H9 (cell line): ENCODE measurements around the gene DMRTB1. TPM values are rescaled to one million over a fixed set of nuclear protein-coding genes. Genes with fewer than 3 reads are reported as not detected.

Source experiments
- DNase-seq: peaks from one replicate; pipeline ENCODE4 v3.0.0-alpha.2; 2017
- H2AFZ ChIP-seq: one replicate; pipeline ENCODE4 v1.6.1; 2013; ENCODE audit warnings: mild to moderate bottlenecking, low read length, control low read depth, moderate library complexity
- H2AK5ac ChIP-seq: 2 replicates; pipeline ENCODE4 v1.6.1; 2013; ENCODE audit warnings: low read length, control low read depth, mixed read lengths; ENCODE audit not compliant: insufficient read length
- H2BK120ac ChIP-seq: one replicate; pipeline ENCODE4 v1.6.1; 2013; ENCODE audit warnings: low read depth, mild to moderate bottlenecking, low read length, control low read depth, inconsistent platforms; ENCODE audit not compliant: poor library complexity, severe bottlenecking
- H2BK12ac ChIP-seq: 2 replicates; pipeline ENCODE4 v1.6.1; 2013; ENCODE audit warnings: low read length, control low read depth, mixed read lengths, low read depth; ENCODE audit not compliant: insufficient read length
- H2BK15ac ChIP-seq: 2 replicates; pipeline ENCODE4 v1.6.1; 2013; ENCODE audit warnings: low read depth, low read length, control low read depth
- H2BK20ac ChIP-seq: one replicate; pipeline ENCODE4 v1.6.1; 2013; ENCODE audit warnings: low read depth, mild to moderate bottlenecking, low read length, control low read depth, inconsistent platforms; ENCODE audit not compliant: poor library complexity, severe bottlenecking
- H2BK5ac ChIP-seq: 2 replicates; pipeline ENCODE4 v1.6.1; 2013; ENCODE audit warnings: low read length, control low read depth, mixed read lengths; ENCODE audit not compliant: insufficient read length
- H3K14ac ChIP-seq: 2 replicates; pipeline ENCODE4 v1.6.1; 2013; ENCODE audit warnings: low read length, control low read depth; ENCODE audit not compliant: insufficient read depth
- H3K18ac ChIP-seq: 2 replicates; pipeline ENCODE4 v1.6.1; 2013; ENCODE audit warnings: low read depth, mild to moderate bottlenecking, mixed read lengths, low read length, control low read depth; ENCODE audit not compliant: insufficient read length
- H3K23ac ChIP-seq: 2 replicates; pipeline ENCODE4 v1.6.1; 2013; ENCODE audit warnings: low read length, control low read depth, mixed read lengths, low read depth; ENCODE audit not compliant: insufficient read length
- H3K23me2 ChIP-seq: 2 replicates; pipeline ENCODE4 v1.6.1; 2013; ENCODE audit warnings: low read depth, mild to moderate bottlenecking, mixed read lengths, low read length, control low read depth; ENCODE audit not compliant: insufficient read length, poor library complexity, severe bottlenecking
- H3K27ac ChIP-seq: 2 replicates; pipeline ENCODE4 v1.5.1; 2013; ENCODE audit warnings: low read length, control low read depth, mixed read lengths, low read depth; ENCODE audit not compliant: insufficient read length
- H3K27me3 ChIP-seq: 2 replicates; pipeline ENCODE4 v1.6.1; 2013; ENCODE audit warnings: low read length, control low read depth, inconsistent platforms; ENCODE audit not compliant: insufficient read depth
- H3K4ac ChIP-seq: 2 replicates; pipeline ENCODE4 v1.6.1; 2013; ENCODE audit warnings: low read depth, mild to moderate bottlenecking, control low read depth, inconsistent platforms, low read length, moderate library complexity
- H3K4me1 ChIP-seq: 2 replicates; pipeline ENCODE4 v1.6.1; 2013; ENCODE audit warnings: low read length, control low read depth, inconsistent platforms; ENCODE audit not compliant: insufficient read depth
- H3K4me2 ChIP-seq: 2 replicates; pipeline ENCODE4 v1.6.1; 2013; ENCODE audit warnings: low read length, control low read depth, mixed read lengths; ENCODE audit not compliant: insufficient read length, insufficient read depth
- H3K56ac ChIP-seq: 2 replicates; pipeline ENCODE4 v1.6.1; 2013; ENCODE audit warnings: low read depth, mild to moderate bottlenecking, mixed read lengths, low read length, control low read depth; ENCODE audit not compliant: insufficient read length
- H3K79me1 ChIP-seq: 2 replicates; pipeline ENCODE4 v1.6.1; 2013; ENCODE audit warnings: low read depth, mild to moderate bottlenecking, moderate library complexity, low read length, control low read depth, inconsistent platforms; ENCODE audit not compliant: insufficient read depth, poor library complexity, severe bottlenecking
- H3K79me2 ChIP-seq: 2 replicates; pipeline ENCODE4 v1.6.1; 2013; ENCODE audit warnings: low read length, control low read depth, inconsistent platforms; ENCODE audit not compliant: insufficient read depth
- H3K9ac ChIP-seq: 2 replicates; pipeline ENCODE4 v1.6.1; 2013; ENCODE audit warnings: low read length, control low read depth, mixed read lengths; ENCODE audit not compliant: insufficient read length; ENCODE audit errors: extremely low read depth
- H3K9me3 ChIP-seq: one replicate; pipeline ENCODE4 v1.6.1; 2013; ENCODE audit warnings: low read depth, low read length, inconsistent platforms; ENCODE audit not compliant: control insufficient read depth
- H3T11ph ChIP-seq: one replicate; pipeline ENCODE4 v1.6.1; 2013; ENCODE audit warnings: mild to moderate bottlenecking, low read length, control low read depth, inconsistent platforms
- H4K20me1 ChIP-seq: one replicate; pipeline ENCODE4 v1.6.1; 2013; ENCODE audit not compliant: control insufficient read depth, insufficient read length, insufficient read depth
- H4K5ac ChIP-seq: 2 replicates; pipeline ENCODE4 v1.6.1; 2013; ENCODE audit warnings: low read depth, mild to moderate bottlenecking, mixed read lengths, low read length, control low read depth; ENCODE audit not compliant: insufficient read length
- H4K8ac ChIP-seq: replicated peaks from 2 replicates; pipeline ENCODE4 v1.6.1; 2013; ENCODE audit warnings: low read length, control low read depth, mixed read lengths, low read depth; ENCODE audit not compliant: insufficient read length
- H4K91ac ChIP-seq: 2 replicates; pipeline ENCODE4 v1.6.1; 2013; ENCODE audit warnings: low read depth, mild to moderate bottlenecking, moderate library complexity, mixed read lengths, low read length, control low read depth; ENCODE audit not compliant: insufficient read length
- H3K27ac Mint-ChIP-seq, 3 experiments: 2 replicates in 2 of 3; 3 replicates in 1 of 3; pipeline ENCODE4 v1.8.0; 2020 to 2021; ENCODE audit warnings: mixed read lengths in 3 of 3, mild to moderate bottlenecking in 1 of 3, moderate library complexity in 1 of 3
- H3K27me3 Mint-ChIP-seq: 2 replicates; pipeline ENCODE4 v1.8.0; 2021; ENCODE audit warnings: low read depth, mild to moderate bottlenecking, moderate library complexity, mixed read lengths
- H3K36me3 Mint-ChIP-seq, 3 experiments: 2 replicates in 2 of 3; 3 replicates in 1 of 3; pipeline ENCODE4 v1.8.0; 2020 to 2021; ENCODE audit warnings: low read depth in 3 of 3, mixed read lengths in 3 of 3; ENCODE audit not compliant: insufficient read depth in 1 of 3
- H3K4me1 Mint-ChIP-seq, 2 experiments: 2 replicates each; pipeline ENCODE4 v1.8.0; 2020; ENCODE audit warnings: mixed read lengths in 2 of 2
- H3K4me3 Mint-ChIP-seq, 2 experiments: 2 replicates in 1 of 2; 3 replicates in 1 of 2; pipeline ENCODE4 v1.8.0; 2020 to 2021; ENCODE audit warnings: mild to moderate bottlenecking in 2 of 2, mixed read lengths in 2 of 2, moderate library complexity in 1 of 2
- H3K9me3 Mint-ChIP-seq, 2 experiments: 2 replicates in 1 of 2; 3 replicates in 1 of 2; pipeline ENCODE4 v1.8.0; 2020; ENCODE audit warnings: mild to moderate bottlenecking in 2 of 2, mixed read lengths in 2 of 2, moderate library complexity in 1 of 2
- WGBS: extraction: QIAGEN DNeasy Blood & Tissue Kit; methylation state at CpG from one replicate; pipeline ENCODE4 v1.1.7; 2013; ENCODE audit warnings: missing lambda C conversion rate, low lambda C conversion rate, mixed read lengths; ENCODE audit not compliant: insufficient read length; ENCODE audit errors: extremely low coverage; 5-methylcytosine and 5-hydroxymethylcytosine counted together
- total RNA-seq: library from RNA; stranded (reverse); gene quantifications from 2 replicates; pipeline ENCODE4 v1.2.1, GENCODE V29; 2021
- TF ChIP-seq, protein P1 (sequence below): fragments of 200-600 bp; sonication (generic); conservative IDR thresholded peaks from 3 replicates; pipeline ENCODE4 v1.8.0; 2021; ENCODE audit warnings: antibody characterized with exemption, mild to moderate bottlenecking

The DMRTB1 gene
- total RNA-seq, 1 experiment from 2014 or later, result not detected

GRCh38 chr1:53475664-53476063 is 16.5 kb downstream of the DMRTB1 start:
- H3K27ac Mint-ChIP-seq, result no peak overlapping the region
- H2BK120ac ChIP-seq, result no peak overlapping the region
- no peaks in the 10 kb centered on the region for H4K20me1 ChIP-seq
- no peak overlapping the region for H2AFZ ChIP-seq
- peaks cover 33% of the 10 kb centered on the region for H3K27me3 Mint-ChIP-seq
- no peak for DNase-seq
- no peak overlapping the region for H2BK5ac ChIP-seq
- H3K4me1 Mint-ChIP-seq, result peaks cover 9 to 10% of the 10 kb centered on the region in 2 experiments
- H3K9me3 ChIP-seq, result no peaks in the 10 kb centered on the region
- no peak overlapping the region for H3K9ac ChIP-seq
- H3K79me2 ChIP-seq, result no peaks in the 10 kb centered on the region
- peaks cover 4% of the 10 kb centered on the region for H3K27me3 ChIP-seq
- H3K23ac ChIP-seq, result no peak overlapping the region
- H3K4ac ChIP-seq, result no peak overlapping the region
- H3K18ac ChIP-seq, result no peak overlapping the region
- WGBS, result no CpG with 5 or more reads among the region's 7 CpGs
- no peak overlapping the region for H3K56ac ChIP-seq
- H3K4me2 ChIP-seq, result no peak overlapping the region
- peaks cover 3% of the 10 kb centered on the region in 2 experiments; a peak in 1 of 5 replicates for H3K9me3 Mint-ChIP-seq
- H4K8ac ChIP-seq, result no peak overlapping the region
- no peaks in the 10 kb centered on the region for H3K79me1 ChIP-seq
- no peak overlapping the region for H4K91ac ChIP-seq
- no peak overlapping the region for H2BK15ac ChIP-seq
- H2AK5ac ChIP-seq, result no peak overlapping the region
- H2BK20ac ChIP-seq, result no peak overlapping the region
- H3K4me1 ChIP-seq, result no peaks in the 10 kb centered on the region; the same call in 1 of the 2 replicates
- no peak overlapping the region for H3K4me3 Mint-ChIP-seq
- no peak overlapping the region for H3K27ac ChIP-seq
- no peak overlapping the region for H4K5ac ChIP-seq
- H2BK12ac ChIP-seq, result no peak overlapping the region
- H3K14ac ChIP-seq, result no peak overlapping the region
- no peaks in the 10 kb centered on the region for H3K23me2 ChIP-seq
- peaks cover 0 to 3% (median 0%) of the 10 kb centered on the region in 3 experiments; a peak in 1 of 7 replicates for H3K36me3 Mint-ChIP-seq
- TF ChIP-seq, protein P1, sequence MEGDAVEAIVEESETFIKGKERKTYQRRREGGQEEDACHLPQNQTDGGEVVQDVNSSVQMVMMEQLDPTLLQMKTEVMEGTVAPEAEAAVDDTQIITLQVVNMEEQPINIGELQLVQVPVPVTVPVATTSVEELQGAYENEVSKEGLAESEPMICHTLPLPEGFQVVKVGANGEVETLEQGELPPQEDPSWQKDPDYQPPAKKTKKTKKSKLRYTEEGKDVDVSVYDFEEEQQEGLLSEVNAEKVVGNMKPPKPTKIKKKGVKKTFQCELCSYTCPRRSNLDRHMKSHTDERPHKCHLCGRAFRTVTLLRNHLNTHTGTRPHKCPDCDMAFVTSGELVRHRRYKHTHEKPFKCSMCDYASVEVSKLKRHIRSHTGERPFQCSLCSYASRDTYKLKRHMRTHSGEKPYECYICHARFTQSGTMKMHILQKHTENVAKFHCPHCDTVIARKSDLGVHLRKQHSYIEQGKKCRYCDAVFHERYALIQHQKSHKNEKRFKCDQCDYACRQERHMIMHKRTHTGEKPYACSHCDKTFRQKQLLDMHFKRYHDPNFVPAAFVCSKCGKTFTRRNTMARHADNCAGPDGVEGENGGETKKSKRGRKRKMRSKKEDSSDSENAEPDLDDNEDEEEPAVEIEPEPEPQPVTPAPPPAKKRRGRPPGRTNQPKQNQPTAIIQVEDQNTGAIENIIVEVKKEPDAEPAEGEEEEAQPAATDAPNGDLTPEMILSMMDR, result no peak
- H3T11ph ChIP-seq, result no peak overlapping the region
